IgD-negative memory B cell (primary cell): Measurements from ENCODE around the gene SEMA6D. TPM values are rescaled to one million over a fixed set of nuclear protein-coding genes. Genes with fewer than 3 reads are reported as not detected.

Experiments used
- H3K27ac Mint-ChIP-seq, 3 donors: one replicate each; pipeline ENCODE4 v1.8.0; 2020 to 2022; ENCODE audit warnings: mild to moderate bottlenecking in 3 of 3, mixed read lengths in 3 of 3, moderate library complexity in 1 of 3
- H3K27me3 Mint-ChIP-seq: one replicate; pipeline ENCODE4 v1.8.0; 2021; ENCODE audit warnings: mixed read lengths
- H3K36me3 Mint-ChIP-seq: one replicate; pipeline ENCODE4 v1.8.0; 2020; ENCODE audit warnings: mild to moderate bottlenecking, mixed read lengths
- H3K4me1 Mint-ChIP-seq, 3 donors: one replicate each; pipeline ENCODE4 v1.8.0; 2020 to 2022; ENCODE audit warnings: mixed read lengths in 3 of 3, mild to moderate bottlenecking in 1 of 3
- H3K4me3 Mint-ChIP-seq, 4 donors: one replicate each; pipeline ENCODE4 v1.8.0; 2020 to 2022; ENCODE audit warnings: mild to moderate bottlenecking in 4 of 4, mixed read lengths in 4 of 4, moderate library complexity in 3 of 4
- H3K9me3 Mint-ChIP-seq, 3 donors: one replicate each; pipeline ENCODE4 v1.8.0; 2020 to 2021; ENCODE audit warnings: mixed read lengths in 3 of 3, mild to moderate bottlenecking in 1 of 3
- polyA plus RNA-seq: library from polyadenylated mRNA; unstranded; fragments of 300-500 nt; fragmentation: Illumina TruSeq; gene quantifications from one replicate; pipeline ENCODE4 v1.2.3, GENCODE V29; 2021

SEMA6D gene
- polyA plus RNA-seq, 1 donor from 2014 or later = not detected

- H3K4me1 Mint-ChIP-seq = peaks cover 0 to 2% (median 0%) of the 10 kb centered on the region in 3 donors
Measured at GRCh38 chr15:47705281-47705997, 11.9 kb upstream of the SEMA6D start.

GRCh38 chr15:47707391-47707790 lies 9.9 kb upstream of the SEMA6D start:
- H3K36me3 Mint-ChIP-seq = no peaks in the 10 kb centered on the region
- no peak overlapping the region for H3K4me3 Mint-ChIP-seq
- no peaks in the 10 kb centered on the region for H3K9me3 Mint-ChIP-seq
- peaks cover 3% of the 10 kb centered on the region for H3K27me3 Mint-ChIP-seq
- peaks cover 0 to 2% (median 0%) of the 10 kb centered on the region in 3 donors for H3K4me1 Mint-ChIP-seq
- no peak overlapping the region for H3K27ac Mint-ChIP-seq

More at GRCh38 chr15:47705281-47705997, 11.9 kb upstream of the SEMA6D start:
- no peaks in the 10 kb centered on the region for H3K36me3 Mint-ChIP-seq
- peaks cover 3% of the 10 kb centered on the region for H3K27me3 Mint-ChIP-seq
- H3K27ac Mint-ChIP-seq = no peak overlapping the region
- H3K9me3 Mint-ChIP-seq = no peaks in the 10 kb centered on the region
- H3K4me3 Mint-ChIP-seq = no peak overlapping the region

- H3K27ac Mint-ChIP-seq = no peak overlapping the region
Measured at GRCh38 chr15:47708161-47708980, 8.9 kb upstream of the SEMA6D start.

GRCh38 chr15:47711655-47712054 lies 5.7 kb upstream of the SEMA6D start:
- H3K4me1 Mint-ChIP-seq = peaks cover 0 to under 1% (median 0%) of the 10 kb centered on the region in 3 donors
- no peaks in the 10 kb centered on the region for H3K9me3 Mint-ChIP-seq
- no peaks in the 10 kb centered on the region for H3K36me3 Mint-ChIP-seq
- peaks cover 20% of the 10 kb centered on the region for H3K27me3 Mint-ChIP-seq
- H3K4me3 Mint-ChIP-seq = no peak overlapping the region
- no peak overlapping the region for H3K27ac Mint-ChIP-seq

More at GRCh38 chr15:47708161-47708980, 8.9 kb upstream of the SEMA6D start:
- H3K9me3 Mint-ChIP-seq = no peaks in the 10 kb centered on the region
- H3K4me1 Mint-ChIP-seq = peaks cover 0 to 2% (median 0%) of the 10 kb centered on the region in 3 donors
- H3K27me3 Mint-ChIP-seq = peaks cover 3% of the 10 kb centered on the region
- H3K4me3 Mint-ChIP-seq = no peak overlapping the region
- H3K36me3 Mint-ChIP-seq = no peaks in the 10 kb centered on the region

- H3K9me3 Mint-ChIP-seq = no peaks in the 10 kb centered on the region
- H3K27me3 Mint-ChIP-seq = peaks cover 38% of the 10 kb centered on the region
- H3K4me3 Mint-ChIP-seq = no peak overlapping the region
- H3K4me1 Mint-ChIP-seq = peaks cover 0 to 10% (median 6%) of the 10 kb centered on the region in 3 donors
- no peaks in the 10 kb centered on the region for H3K36me3 Mint-ChIP-seq
- H3K27ac Mint-ChIP-seq = no peak overlapping the region
Measured at GRCh38 chr15:47715402-47715801, 1.9 kb upstream of the SEMA6D start.

GRCh38 chr15:47715856-47716445 lies 1.4 kb upstream of the SEMA6D start:
- Mint-ChIP-seq H3K9me3 (no peaks in the 10 kb centered on the region), H3K36me3 (no peaks in the 10 kb centered on the region), H3K4me1 (peaks cover 0 to 10% (median 6%) of the 10 kb centered on the region in 3 donors), H3K27ac (no peak overlapping the region), H3K27me3 (peaks cover 38% of the 10 kb centered on the region), H3K4me3 (no peak overlapping the region)

GRCh38 chr15:47716516-47716915 lies 789 bp upstream of the SEMA6D start:
- H3K27me3 Mint-ChIP-seq = peaks cover 44% of the 10 kb centered on the region
- peaks cover 0 to 10% (median 6%) of the 10 kb centered on the region in 3 donors for H3K4me1 Mint-ChIP-seq
- H3K4me3 Mint-ChIP-seq = peak overlapping the region in 1 of 4 donors; percentile 45
- no peak overlapping the region for H3K27ac Mint-ChIP-seq
- H3K9me3 Mint-ChIP-seq = no peaks in the 10 kb centered on the region
- no peaks in the 10 kb centered on the region for H3K36me3 Mint-ChIP-seq

- H3K4me3 Mint-ChIP-seq = peak overlapping the region in 2 of 4 donors; percentile 78 to 86
Measured at GRCh38 chr15:47718497-47719437, 1.5 kb downstream of the SEMA6D start.

GRCh38 chr15:47719730-47720129 lies 2.4 kb downstream of the SEMA6D start:
- Mint-ChIP-seq H3K9me3 (no peaks in the 10 kb centered on the region), H3K4me1 (peaks cover 0 to 10% (median 6%) of the 10 kb centered on the region in 3 donors), H3K4me3 (no peak overlapping the region), H3K27ac (no peak overlapping the region), H3K36me3 (no peaks in the 10 kb centered on the region), H3K27me3 (peaks cover 52% of the 10 kb centered on the region)

More at GRCh38 chr15:47718497-47719437, 1.5 kb downstream of the SEMA6D start:
- no peaks in the 10 kb centered on the region for H3K9me3 Mint-ChIP-seq
- no peak overlapping the region for H3K27ac Mint-ChIP-seq
- H3K27me3 Mint-ChIP-seq = peaks cover 54% of the 10 kb centered on the region
- H3K4me1 Mint-ChIP-seq = peaks cover 0 to 10% (median 6%) of the 10 kb centered on the region in 3 donors
- no peaks in the 10 kb centered on the region for H3K36me3 Mint-ChIP-seq

- H3K4me3 Mint-ChIP-seq = peak overlapping the region in 1 of 4 donors; percentile 30
- peaks cover 0 to 10% (median 6%) of the 10 kb centered on the region in 3 donors for H3K4me1 Mint-ChIP-seq
- H3K27ac Mint-ChIP-seq = no peak overlapping the region
- H3K36me3 Mint-ChIP-seq = no peaks in the 10 kb centered on the region
- H3K9me3 Mint-ChIP-seq = no peaks in the 10 kb centered on the region
- peaks cover 47% of the 10 kb centered on the region for H3K27me3 Mint-ChIP-seq
Measured at GRCh38 chr15:47720555-47720954, 3.2 kb downstream of the SEMA6D start.

GRCh38 chr15:47721676-47722075 lies 4.4 kb downstream of the SEMA6D start:
- peaks cover 0 to 10% (median 6%) of the 10 kb centered on the region in 3 donors for H3K4me1 Mint-ChIP-seq
- peaks cover 37% of the 10 kb centered on the region for H3K27me3 Mint-ChIP-seq
- H3K27ac Mint-ChIP-seq = no peak overlapping the region
- no peaks in the 10 kb centered on the region for H3K36me3 Mint-ChIP-seq
- H3K9me3 Mint-ChIP-seq = no peaks in the 10 kb centered on the region
- no peak overlapping the region for H3K4me3 Mint-ChIP-seq

GRCh38 chr15:47724346-47724745 lies 7.0 kb downstream of the SEMA6D start:
- peaks cover 0 to 1% (median 0%) of the 10 kb centered on the region in 3 donors for H3K4me1 Mint-ChIP-seq
- no peaks in the 10 kb centered on the region for H3K36me3 Mint-ChIP-seq
- peaks cover 23% of the 10 kb centered on the region for H3K27me3 Mint-ChIP-seq
- no peaks in the 10 kb centered on the region for H3K9me3 Mint-ChIP-seq
- no peak overlapping the region for H3K27ac Mint-ChIP-seq
- H3K4me3 Mint-ChIP-seq = no peak overlapping the region

- H3K9me3 Mint-ChIP-seq = no peaks in the 10 kb centered on the region
- no peaks in the 10 kb centered on the region for H3K36me3 Mint-ChIP-seq
- no peak overlapping the region for H3K4me3 Mint-ChIP-seq
- peaks cover 19% of the 10 kb centered on the region for H3K27me3 Mint-ChIP-seq
- H3K4me1 Mint-ChIP-seq = peaks cover 0 to 1% (median 0%) of the 10 kb centered on the region in 3 donors
- H3K27ac Mint-ChIP-seq = no peak overlapping the region
Measured at GRCh38 chr15:47725051-47725450, 7.7 kb downstream of the SEMA6D start.

- Mint-ChIP-seq H3K27me3 (peaks cover 16% of the 10 kb centered on the region), H3K4me3 (no peak overlapping the region), H3K36me3 (no peaks in the 10 kb centered on the region), H3K9me3 (no peaks in the 10 kb centered on the region), H3K27ac (no peak overlapping the region), H3K4me1 (no peaks in the 10 kb centered on the region)
Measured at GRCh38 chr15:47725906-47726305, 8.6 kb downstream of the SEMA6D start.
